ENCODE data around the gene DPP10.

Gene DPP10

DNA sequence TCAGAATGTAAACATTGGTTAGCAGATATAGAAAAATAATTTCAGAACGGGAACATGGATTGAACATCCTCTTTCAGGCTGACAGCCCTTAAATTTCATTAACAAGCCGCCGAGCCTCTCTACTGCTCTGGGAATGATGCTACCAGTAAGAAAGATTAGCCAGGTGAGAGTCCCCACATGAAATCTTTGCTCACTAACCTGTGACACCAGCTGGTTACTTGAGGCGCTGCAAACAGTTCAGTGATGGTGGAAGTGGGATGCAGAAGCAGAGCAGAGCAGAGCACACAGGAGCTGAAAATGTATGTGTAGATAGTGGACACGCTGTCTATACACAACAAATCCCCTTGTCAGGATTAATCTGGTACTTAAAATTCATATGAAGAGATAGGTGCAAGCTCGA lies 721.1 kb downstream of the DPP10 start:
- no peak for DNase-seq

DNA sequence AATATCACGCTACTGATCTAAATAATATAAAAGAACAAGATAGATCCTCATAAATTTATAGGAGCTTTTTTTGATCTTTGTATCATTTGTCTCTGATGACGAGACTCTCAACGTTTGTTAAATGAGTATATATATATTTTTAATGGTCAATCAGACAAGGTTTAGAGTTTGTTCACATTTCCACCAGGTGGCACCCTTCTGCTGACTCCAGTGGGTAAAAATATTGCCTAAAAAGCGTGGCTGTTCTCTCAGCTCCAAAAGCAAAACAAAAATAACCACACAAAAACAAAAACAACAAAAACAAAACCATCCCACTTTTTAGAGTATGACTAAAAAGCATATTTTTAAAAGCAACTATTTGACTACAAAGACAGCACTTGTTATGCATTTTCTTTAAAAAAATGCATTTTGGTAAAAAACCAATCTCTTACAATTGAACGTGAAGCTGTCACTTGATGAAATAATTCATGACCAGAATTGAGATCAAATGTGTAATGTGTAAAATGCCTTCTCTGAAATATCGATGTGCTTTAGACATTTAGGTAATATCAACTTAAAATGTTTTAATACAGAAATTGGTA lies 723.2 kb downstream of the DPP10 start:
- no peak for DNase-seq

DNA sequence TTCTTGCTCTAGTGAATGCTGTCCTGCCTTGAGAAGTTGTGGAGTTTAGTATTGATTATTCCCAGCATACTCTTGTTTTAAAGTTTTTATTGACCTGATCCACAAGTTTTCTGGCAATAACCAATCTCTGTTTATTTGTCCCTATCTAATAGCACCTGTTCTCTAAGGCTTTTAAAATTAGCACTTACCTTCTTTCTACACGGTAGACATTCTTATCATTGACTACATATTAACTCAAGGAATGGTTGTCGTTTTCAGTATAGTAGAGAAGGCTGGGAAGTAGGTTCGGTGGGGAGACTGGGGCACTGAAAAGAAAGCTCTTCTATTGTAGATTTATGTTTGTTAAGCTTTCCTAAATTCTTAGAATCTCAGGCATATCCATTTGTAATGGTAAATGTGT lies 726.0 kb downstream of the DPP10 start:
- no peak for DNase-seq

DNA sequence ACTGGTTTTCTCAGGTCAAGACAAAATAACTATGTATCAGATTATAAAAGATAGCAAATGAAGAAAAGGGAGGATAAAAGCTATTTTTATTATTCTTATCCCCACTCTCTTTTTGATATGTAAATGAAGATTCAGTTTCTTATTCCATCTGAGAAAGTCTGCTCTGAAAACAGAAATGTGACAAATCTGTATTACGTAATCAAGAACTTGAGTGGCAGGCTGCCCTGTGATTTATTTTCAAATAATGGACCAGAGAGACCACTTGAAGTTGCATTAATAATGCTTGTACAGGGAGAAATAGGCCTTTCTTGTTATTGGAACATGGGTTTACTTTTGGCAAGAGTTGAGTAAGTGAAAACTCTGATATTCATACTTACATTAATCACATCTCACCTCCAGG lies 727.4 kb downstream of the DPP10 start:
- no peak for DNase-seq

DNA sequence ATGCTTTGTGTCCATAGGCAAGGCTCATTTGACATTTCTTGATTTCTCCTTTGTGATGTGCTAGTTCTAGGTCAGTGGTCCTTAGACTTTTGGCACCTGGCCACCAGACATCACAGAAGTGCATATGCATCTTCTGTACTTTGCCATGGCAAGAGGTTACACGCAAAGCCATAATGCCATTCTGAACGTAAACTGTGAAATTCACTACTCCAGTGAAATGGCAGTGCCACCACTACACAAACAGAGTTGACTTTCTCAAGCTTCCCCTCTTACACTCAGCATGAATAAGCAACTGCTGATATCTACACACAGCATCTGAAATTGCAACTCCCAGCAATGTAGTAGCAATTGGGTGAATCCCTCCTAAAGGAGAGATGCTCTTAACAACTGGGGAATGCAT lies 729.3 kb downstream of the DPP10 start:
- no peak for DNase-seq

DNA sequence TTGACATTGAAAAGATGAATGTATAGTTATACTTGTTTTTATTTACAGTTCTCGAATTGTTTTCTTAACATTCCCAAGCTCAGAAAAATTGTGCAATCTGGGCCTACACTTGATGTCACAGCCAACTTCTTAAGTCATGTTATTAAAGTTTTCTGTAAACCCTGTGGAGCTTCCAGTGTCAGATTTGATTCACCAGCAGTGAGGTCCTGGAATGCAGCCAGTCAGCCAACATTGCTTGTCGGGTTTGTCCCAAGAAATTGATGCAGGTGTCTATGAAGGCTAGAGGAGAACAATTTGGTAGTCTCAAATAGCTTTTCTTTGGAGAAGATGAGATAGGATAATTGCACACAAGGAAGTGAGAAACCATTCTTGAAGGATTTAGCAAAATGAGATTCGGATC lies 732.2 kb downstream of the DPP10 start:
- no peak for DNase-seq

DNA sequence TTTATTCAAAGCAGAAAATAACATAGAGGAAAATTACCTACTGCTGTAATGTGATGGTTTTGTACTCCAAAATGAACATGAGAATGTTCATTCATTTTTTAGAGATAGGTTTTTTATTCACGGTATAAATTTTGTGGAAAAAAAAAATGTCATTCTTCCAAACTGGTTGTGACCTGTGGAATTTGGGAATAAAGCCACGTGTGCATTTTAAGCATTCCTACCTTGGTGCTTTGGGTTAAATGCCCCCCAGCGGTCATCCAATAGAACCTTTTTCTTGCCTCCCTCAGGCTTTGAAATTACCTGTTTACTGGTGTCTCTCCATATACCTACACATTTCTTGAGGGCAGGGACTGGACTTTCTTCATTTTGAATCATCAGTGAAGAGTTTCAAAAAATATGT lies 740.7 kb downstream of the DPP10 start:
- no peak for DNase-seq

DNA sequence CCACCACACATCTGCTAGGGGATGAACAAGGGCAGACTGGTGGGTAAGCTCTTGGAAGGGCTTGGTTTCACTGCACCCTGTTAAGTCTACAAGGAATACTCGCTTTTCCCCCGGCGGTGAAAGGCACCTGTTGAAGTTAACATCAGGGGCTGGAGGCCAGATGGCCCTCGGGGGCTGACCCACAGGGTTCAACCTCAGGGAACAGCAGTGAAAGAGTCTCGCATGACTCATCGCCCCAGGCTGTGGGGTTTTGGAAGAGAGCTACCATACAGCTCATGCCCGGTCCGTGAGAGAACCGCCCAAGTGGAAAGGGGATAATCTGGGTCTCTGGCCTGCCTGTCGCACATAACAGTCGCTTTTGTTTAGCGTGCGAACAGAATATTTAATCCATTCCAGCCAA lies 748.0 kb downstream of the DPP10 start:
- DNase-seq, result no peak

DNA sequence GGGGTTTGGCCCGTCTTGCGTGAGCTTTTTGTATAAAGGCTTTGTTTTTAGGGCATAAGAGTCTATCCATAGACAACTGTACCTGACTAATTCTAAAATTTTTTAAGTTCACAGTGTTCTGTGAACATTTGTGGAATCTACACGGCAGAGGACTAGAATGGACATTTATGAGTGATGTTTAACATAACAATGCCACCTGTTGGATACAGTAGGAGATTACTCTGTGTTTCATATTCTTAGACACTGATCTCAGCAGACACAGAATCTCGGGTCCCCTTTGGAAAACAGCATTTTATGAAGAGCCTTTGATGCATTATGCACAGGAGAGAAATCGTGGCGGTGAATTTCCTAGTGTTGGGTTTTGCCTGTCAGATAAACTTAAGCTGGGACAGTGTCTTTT lies 752.2 kb downstream of the DPP10 start:
- no peak for DNase-seq

DNA sequence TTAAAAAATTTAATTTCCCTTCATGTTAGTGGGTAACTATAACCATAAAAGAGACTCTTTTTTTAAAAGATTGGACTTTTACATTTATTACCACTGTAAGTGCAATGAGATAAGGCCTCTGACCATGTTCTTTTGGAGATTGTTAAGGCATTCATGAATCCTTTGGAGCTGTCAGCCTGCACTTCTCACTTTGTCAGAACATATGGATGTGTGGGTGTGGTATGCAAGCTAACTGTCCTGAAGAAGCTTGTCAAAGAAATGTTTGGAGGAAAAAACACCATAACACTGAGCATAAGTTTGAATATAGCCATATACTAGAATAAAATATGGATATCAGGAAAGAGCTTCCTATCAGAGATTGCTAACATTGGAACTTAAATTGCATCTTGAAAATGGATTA lies 754.1 kb downstream of the DPP10 start:
- DNase-seq, result no peak

DNA sequence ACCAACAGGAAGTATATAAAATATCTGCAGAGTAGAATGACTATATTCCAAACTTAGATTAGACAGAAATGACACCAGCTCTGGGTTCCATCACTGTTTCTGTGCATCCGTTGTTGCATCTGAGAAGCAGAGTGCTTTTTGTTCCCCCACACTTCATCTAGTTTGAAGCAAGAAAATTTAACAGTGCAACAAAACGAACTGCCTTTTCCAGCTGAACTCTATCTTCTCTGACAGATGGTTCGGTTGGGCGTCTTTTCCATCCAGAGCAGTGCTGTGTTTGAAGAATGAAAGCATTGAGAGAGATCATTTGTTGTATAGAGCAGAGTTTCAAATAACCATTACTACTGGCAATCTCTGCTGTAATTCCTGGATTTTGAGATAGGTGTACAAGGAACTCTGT lies 757.5 kb downstream of the DPP10 start:
- DNase-seq, result no peak

DNA sequence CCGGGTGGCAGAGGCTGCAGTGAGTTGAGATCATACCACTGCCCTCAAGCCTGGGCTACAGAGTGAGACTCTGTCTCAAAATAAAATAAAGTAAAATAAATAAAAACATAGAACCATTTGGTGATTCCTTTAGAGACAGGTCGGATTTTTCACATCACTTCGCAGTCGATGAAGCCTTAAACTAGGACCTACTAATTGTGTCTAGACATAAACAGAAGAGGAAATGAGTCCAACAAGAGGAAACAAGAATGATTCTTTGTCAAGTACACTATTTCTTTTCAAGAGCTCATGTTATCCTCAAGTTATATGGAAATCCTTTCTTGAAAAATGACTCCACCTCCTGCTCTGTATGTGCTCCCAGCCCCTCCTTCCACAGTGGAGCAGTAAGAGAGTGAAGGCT lies 758.9 kb downstream of the DPP10 start:
- no peak for DNase-seq

DNA sequence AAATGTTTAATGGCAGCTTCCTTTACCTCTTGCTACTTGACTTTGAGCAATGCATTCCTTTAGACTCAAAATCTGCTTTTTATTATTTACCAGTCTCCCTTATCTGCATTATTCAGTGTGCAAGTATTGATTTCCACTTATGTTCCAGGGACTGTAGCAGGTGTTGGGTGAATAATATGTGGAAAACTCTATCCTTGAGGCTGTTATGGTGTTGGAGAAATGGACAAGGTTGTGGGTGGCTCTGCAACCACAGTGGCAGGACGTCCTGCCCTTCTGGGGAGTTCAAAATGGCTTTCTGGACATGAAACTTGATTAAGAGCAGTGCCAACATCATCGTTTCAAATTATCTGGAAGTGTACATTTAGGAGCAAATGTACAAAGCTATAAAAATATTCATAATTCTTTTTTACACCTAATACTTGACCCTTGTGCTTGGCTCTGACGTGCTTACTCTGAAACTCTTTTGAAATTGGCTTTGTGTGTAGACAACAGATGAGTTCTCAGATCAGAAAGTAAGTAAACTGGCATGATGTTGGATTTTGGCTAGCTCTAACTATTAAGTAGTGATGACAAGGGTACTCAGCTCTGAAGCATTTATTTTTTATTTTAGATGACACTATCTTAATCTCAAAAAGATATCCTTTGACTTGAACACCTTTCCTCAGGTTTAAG lies 766.2 kb downstream of the DPP10 start:
- DNase-seq, result no peak

DNA sequence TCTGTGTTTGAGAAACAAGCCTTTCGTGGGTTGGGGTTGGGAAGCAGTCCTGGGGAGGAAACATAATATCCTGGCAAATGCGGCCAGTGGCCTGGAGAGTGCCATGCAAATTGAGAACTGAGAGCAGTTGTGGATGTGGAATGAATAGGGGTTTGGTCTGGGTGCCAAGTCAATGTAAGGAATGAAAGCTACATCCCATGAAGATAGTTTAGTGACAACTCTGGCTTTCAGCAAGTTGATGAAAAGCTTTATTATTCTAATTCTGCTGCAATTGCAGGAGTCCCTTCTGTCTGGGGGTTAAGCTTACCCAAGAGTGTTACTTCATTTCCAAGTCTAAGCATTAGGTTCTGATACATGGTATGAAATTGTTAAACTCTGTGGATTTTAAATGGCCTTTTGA lies 771.6 kb downstream of the DPP10 start:
- no peak for DNase-seq

DNA sequence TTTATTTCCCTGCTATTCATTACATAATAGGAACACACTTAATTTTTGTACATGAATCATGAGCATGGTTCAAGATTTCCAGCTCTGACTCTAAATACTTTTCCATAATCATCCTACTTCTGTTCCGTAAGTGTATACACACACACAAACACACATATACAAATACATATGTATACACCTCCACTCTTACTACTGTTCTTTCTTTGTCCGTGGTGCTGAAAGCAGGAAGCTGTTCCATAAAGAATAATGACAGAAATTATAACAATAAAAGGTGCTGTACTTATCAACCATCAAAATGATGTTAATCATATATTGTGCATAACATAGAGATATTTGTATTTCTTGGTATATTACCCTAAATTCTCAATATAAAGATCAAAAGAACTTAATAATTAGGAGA lies 776.9 kb downstream of the DPP10 start:
- DNase-seq, result no peak

DNA sequence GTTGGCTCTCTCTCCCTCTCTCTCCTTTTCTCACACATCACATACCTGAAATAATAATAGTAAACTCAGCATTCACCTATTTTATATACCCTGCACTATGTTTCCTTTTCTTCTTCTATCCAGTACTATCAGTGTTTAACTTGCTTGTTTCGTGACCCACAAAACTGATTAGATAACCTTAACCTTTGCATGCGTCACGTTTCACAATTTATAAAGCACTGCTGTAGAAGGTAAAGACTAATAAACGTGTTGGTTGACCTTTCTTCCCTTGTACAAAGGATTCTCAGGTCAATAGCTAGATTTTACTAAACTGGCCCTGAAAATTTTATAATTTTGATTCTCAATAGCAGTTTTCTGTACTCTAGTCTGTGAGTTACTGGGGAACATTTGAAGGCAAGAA lies 791.7 kb downstream of the DPP10 start:
- no peak for DNase-seq

DNA sequence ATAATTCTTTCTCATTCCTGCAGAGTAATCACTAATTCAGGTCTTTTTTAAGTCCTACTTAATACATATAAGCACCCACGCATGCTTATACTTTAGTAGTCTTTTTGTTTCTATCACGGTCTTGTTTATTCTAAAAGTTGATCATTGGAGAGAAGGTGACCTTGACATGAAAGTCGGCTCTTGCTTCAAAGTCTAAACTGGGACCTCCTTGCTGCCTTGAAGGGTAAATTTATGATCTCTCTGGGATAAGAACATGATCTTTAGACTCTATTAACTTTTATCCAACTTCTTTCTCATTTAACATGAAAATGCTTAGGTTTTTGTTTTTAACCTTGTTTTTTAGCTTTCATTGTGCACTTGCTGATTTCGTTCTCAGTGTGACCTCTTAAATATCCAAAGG lies 792.3 kb downstream of the DPP10 start:
- no peak for DNase-seq

DNA sequence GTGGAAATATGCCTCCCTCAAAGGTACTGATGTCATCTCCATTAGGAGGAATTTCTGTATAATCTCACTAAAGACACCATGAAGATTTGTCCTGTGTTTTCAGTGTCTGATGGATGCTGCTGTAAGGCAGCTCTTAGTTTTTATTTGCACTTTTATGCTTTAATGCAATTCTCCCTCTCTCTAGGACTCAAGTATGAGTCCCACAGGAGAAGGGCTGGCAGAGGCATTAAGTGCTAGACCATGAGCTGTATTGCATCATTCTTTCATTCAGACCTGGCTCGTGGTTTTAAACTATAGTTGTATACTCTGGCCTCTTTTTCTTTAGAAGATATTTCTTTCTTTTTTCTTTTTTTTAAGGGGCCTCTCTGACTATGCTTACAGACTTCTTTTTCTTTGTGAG lies 805.6 kb downstream of the DPP10 start:
- no peak for DNase-seq

DNA sequence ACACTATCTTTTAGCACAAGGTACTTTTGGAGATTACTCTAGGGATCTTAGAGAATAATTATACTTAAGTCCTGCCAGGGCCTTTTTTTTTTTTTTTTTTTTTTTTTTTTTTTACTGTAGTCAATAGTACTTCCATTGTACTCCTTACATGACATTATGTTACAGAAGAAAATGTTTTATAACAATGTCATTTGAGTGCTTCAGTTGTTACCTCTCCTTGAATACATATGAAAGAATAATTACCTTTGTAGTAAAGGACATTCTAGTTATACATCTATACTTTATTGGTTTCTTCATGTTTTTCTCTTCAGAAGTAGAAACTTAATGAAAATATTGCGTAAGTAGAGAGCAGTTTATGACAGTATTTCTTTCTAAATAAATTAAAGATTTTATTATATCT lies 834.9 kb downstream of the DPP10 start:
- DNase-seq, result no peak

DNA sequence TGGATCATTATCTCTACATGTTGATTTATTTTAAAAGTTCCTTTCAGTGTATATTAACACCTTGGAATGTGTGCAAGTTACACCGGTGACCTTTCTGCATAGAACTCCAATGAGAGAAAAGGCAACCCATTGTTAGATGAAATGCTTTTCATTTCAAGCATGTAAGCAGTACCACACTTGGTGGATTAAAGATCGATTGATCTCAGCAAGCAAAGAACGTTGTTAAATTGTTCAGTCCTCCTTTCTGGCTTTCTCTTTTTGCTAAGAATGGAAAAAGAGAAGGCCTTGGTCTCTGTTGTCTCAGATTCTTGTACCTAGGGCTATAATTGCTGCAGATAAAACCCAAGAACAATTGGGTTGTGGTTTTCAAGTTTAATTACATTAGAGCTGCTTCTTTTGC lies 843.0 kb downstream of the DPP10 start:
- no peak for DNase-seq

DNA sequence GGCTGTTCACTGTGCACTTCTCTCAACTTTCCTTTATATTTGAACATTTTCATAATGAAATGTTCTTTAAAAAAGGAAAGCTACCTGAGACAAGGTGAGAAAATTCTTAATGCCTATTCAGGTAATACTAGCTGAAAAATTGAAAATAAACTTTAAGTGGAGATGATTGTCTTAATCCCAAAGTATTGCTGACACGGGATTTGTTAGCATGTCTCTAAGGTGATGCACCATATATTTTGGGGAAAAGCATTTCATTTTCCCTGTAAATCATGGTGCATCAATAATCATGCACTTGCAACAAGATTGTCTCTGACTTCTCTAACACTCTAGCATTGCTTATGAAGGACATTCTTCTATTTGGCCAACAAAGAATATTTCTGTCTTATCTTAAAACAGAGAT lies 848.0 kb downstream of the DPP10 start:
- DNase-seq, result no peak

DNA sequence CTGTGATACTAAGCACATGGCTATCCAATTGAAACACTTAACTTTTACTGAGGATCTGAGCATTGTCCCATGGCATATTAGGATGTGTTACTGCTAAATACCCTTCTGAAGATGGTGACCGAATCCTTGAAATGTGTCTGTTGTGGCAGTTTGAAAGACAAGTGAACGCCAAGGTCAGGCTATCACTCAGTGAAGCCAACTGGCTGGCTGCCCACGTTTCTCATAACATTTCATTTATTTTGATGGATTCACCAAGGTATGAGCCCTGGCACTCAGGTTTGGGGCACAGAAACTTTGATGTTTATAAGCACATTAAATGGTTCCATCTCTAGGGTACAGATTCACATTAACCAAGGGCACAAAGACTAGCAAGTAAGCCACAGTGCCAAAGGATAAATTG lies 850.3 kb downstream of the DPP10 start:
- DNase-seq, result no peak

DNA sequence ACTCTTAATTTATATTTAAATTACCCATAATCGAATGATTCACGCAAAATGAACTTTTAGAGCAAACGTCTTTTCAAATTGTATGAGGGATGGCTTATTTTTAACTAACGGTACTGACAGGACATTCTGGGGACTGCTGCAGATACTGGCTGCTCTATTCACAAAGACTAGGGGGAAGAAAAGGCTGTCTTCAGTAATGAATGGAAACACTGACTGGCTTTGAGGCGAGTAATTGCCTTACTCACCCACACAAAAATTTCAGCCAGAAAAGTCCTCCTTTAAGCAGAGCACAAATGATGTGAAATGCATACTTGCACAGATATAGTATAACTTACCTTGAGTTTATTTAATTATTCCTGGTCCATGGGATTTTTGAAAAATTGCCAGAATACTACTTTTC lies 852.6 kb downstream of the DPP10 start:
- no peak for DNase-seq

DNA sequence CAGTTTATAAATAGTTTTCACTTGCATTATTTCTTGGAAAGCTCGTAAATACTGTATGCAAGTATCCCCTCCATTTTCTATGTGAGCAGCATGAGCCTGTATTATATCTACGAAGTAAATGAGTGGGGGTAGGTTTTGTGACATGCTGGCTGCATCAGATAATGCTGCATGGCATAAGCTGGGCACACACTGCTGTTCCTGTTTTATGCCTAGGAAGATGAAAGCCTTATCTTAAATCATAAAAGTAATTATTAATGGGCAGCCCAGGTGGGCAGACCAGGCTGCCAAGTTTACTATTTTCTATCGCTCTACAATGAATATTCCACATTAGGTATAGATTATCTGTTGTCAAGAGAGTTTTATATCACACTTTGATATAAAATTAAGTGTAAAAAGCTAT lies 854.6 kb downstream of the DPP10 start:
- DNase-seq, result no peak

DNA sequence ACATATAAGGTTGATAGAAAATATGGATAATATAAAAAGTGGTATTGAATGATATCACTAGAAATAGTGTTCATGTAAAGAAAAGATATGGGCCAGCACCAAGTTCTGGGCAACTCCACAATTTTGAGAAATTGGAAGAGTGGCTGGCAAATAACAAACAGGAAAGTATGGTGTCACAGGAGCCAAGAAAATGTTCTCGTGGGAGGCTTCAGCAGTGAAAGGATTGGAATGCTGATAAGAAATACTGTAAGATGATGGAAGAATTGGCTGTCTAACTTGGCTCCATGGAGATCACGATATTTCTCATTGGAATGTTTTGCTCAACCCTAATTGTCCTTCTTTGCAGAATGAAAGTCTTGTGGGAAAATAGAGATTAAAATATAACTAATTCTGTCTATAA lies 856.8 kb downstream of the DPP10 start:
- DNase-seq, result no peak

DNA sequence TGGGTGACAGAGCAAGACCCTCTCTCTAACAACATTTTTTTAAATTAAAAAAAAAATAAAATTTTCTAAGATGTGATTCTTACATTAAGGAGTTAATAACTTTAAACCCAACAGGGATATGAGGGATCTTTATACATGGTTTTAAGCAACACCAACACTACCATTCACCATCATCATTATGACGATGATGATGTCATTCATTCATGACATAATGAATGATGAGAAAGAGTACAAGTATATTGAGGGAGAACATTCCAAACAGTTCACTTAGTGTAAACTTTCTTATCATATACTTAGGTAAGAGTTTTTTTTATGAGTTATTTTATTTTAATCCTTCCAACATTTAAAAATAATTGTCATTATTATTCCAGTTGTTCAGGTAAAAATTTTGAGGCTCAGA lies 863.3 kb downstream of the DPP10 start:
- DNase-seq, result no peak

Measured in T1000 (cell line).